Naive thymus-derived CD4-positive, alpha-beta T cell (primary cell): ENCODE results near the gene SLC8A3. TPM values are rescaled to one million over a fixed set of nuclear protein-coding genes. Genes with fewer than 3 reads are reported as not detected.

Experiments
- ATAC-seq: fragments of 150-1000 bp; cut with Tn5 transposase; 2 replicates; pipeline ENCODE4 v1.10.0; 2021; ENCODE audit warnings: mild to moderate bottlenecking, moderate library complexity
- CTCF ChIA-PET: fragments of 350-600 bp; sonication (Branson Sonifier 250); formaldehyde crosslinking; loops from one replicate; lab custom pipeline; 2021; ENCODE audit warnings: antibody characterized with exemption; lab: Charles Lee
- POLR2A ChIA-PET: fragments of 350-600 bp; sonication (Branson Sonifier 250); formaldehyde crosslinking; loops from one replicate; lab custom pipeline; 2021; ENCODE audit warnings: antibody characterized with exemption, inconsistent platforms; lab: Charles Lee
- DNase-seq, 9 donors: peaks; one replicate each; pipeline versions ENCODE4 v3.0.0 to v3.0.0-alpha.2; 2020 to 2022; ENCODE audit warnings: mixed read lengths in 1 of 9
- H3K27ac ChIP-seq: one replicate; pipeline ENCODE4 v1.7.0; 2013; ENCODE audit warnings: mild to moderate bottlenecking, low read depth, low read length, moderate library complexity
- H3K27me3 ChIP-seq, 2 donors: one replicate each; pipeline ENCODE4 v1.7.0; 2013; ENCODE audit warnings: low read length in 2 of 2, mild to moderate bottlenecking in 2 of 2, moderate library complexity in 2 of 2; ENCODE audit not compliant: control insufficient read depth in 2 of 2, insufficient read depth in 2 of 2
- H3K36me3 ChIP-seq, 3 experiments: 1 replicate in 2 of 3; 2 replicates in 1 of 3; pipeline ENCODE4 v1.7.0; 2013; ENCODE audit warnings: low read length in 3 of 3, mild to moderate bottlenecking in 3 of 3, moderate library complexity in 1 of 3; ENCODE audit not compliant: insufficient read depth in 3 of 3, control insufficient read depth in 2 of 3
- H3K4me1 ChIP-seq, 2 donors: one replicate each; pipeline ENCODE4 v1.7.0; 2013; ENCODE audit warnings: low read length in 2 of 2, mild to moderate bottlenecking in 2 of 2, moderate library complexity in 1 of 2; ENCODE audit not compliant: control insufficient read depth in 2 of 2, insufficient read depth in 2 of 2
- H3K4me3 ChIP-seq: 2 replicates; pipeline ENCODE4 v1.7.0; 2013; ENCODE audit warnings: mild to moderate bottlenecking, low read length
- H3K9me3 ChIP-seq, 3 experiments: 1 replicate in 2 of 3; 2 replicates in 1 of 3; pipeline ENCODE4 v1.7.0; 2013; ENCODE audit warnings: low read length in 3 of 3; ENCODE audit not compliant: control insufficient read depth in 2 of 3
- H3K27ac Mint-ChIP-seq, 9 donors: one replicate each; pipeline ENCODE4 v1.8.0; 2020 to 2022; ENCODE audit warnings: mixed read lengths in 9 of 9, mild to moderate bottlenecking in 8 of 9, moderate library complexity in 5 of 9, inconsistent platforms in 2 of 9
- H3K27me3 Mint-ChIP-seq, 5 donors: one replicate each; pipeline ENCODE4 v1.8.0; 2021 to 2022; ENCODE audit warnings: mixed read lengths in 5 of 5, mild to moderate bottlenecking in 1 of 5
- H3K36me3 Mint-ChIP-seq, 5 donors: one replicate each; pipeline ENCODE4 v1.8.0; 2020 to 2022; ENCODE audit warnings: mixed read lengths in 5 of 5, mild to moderate bottlenecking in 3 of 5, inconsistent platforms in 1 of 5
- H3K4me1 Mint-ChIP-seq, 7 donors: one replicate each; pipeline ENCODE4 v1.8.0; 2020 to 2022; ENCODE audit warnings: mixed read lengths in 7 of 7, mild to moderate bottlenecking in 3 of 7, inconsistent platforms in 1 of 7
- H3K4me3 Mint-ChIP-seq, 10 donors: one replicate each; pipeline ENCODE4 v1.8.0; 2020 to 2022; ENCODE audit warnings: mild to moderate bottlenecking in 10 of 10, mixed read lengths in 10 of 10, moderate library complexity in 6 of 10, inconsistent platforms in 2 of 10
- H3K9me3 Mint-ChIP-seq, 11 donors: one replicate each; pipeline ENCODE4 v1.8.0; 2020 to 2022; ENCODE audit warnings: mixed read lengths in 11 of 11, mild to moderate bottlenecking in 4 of 11, inconsistent platforms in 1 of 11, moderate library complexity in 1 of 11
- intact Hi-C, 2 donors: fragments of 100-400 bp; cut with micrococcal nuclease; formaldehyde crosslinking; loops; one replicate each; pipeline ENCODE4 v1.15.1; 2023
- polyA plus RNA-seq, 2 donors: library from polyadenylated mRNA; unstranded; fragments of 300-500 nt; fragmentation: Illumina TruSeq; gene quantifications; one replicate each; pipeline ENCODE4 v1.2.3, GENCODE V29; 2021
- total RNA-seq, 6 experiments: library from RNA in 5 of 6; stranded (reverse) in 5 of 6; gene quantifications; 1 replicate in 5 of 6; 2 replicates in 1 of 6; pipeline ENCODE4 v1.2.3 and lab custom pipeline; 2021 to 2026

Gene SLC8A3
- total and polyA plus RNA-seq, 7 experiments from 2014 or later: 0.13 to 0.47 (median 0.31) TPM; not detected in 4

DNA sequence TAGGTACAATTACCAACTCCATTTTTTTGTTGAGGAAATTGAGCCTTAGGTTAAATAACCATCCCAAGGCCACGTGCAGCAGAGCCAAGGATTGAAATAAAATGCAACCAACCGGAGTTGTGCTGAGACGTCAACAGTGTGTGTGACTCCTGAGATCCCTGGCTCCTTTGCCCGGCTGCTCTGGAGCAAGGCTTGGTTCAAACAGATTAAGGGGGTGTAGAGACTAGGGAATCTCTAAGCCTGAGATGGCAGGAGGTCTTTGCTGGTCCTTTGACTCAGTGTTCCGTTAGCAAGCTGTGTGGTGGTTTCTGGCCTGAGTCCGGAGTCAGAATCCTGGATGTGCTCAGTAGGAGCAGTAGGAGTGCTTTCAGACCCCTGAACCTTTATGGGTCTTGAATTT lies 1.4 kb upstream of the SLC8A3 start:
- Mint-ChIP-seq H3K27ac (no peak overlapping the region), H3K9me3 (peaks cover 0 to 12% (median 4%) of the 10 kb centered on the region in 11 donors), H3K27me3 (peaks cover 67 to 87% (median 76%) of the 10 kb centered on the region in 5 donors), H3K4me3 (peak overlapping the region in 4 of 10 donors; percentile 18 to 92 (median 61)), H3K36me3 (peaks cover 0 to 4% (median 0%) of the 10 kb centered on the region in 5 donors), H3K4me1 (peaks cover 15 to 30% (median 22%) of the 10 kb centered on the region in 7 donors)
- CTCF ChIA-PET: no interaction called here
- DNase-seq: no peak
- Histone ChIP-seq H3K4me3 (no peak overlapping the region), H3K36me3 (no peaks in the 10 kb centered on the region), H3K27ac (no peak overlapping the region), H3K9me3 (no peaks in the 10 kb centered on the region), H3K4me1 (peaks cover 3 to 12% of the 10 kb centered on the region in 2 donors), H3K27me3 (peaks cover 4 to 9% of the 10 kb centered on the region in 2 donors)
- intact Hi-C loops: no loop called here
- POLR2A ChIA-PET: no interaction called here
- no peak for ATAC-seq

GRCh38 chr14:70189456-70190077 lies 816 bp upstream of the SLC8A3 start:
- no peak for DNase-seq

DNA sequence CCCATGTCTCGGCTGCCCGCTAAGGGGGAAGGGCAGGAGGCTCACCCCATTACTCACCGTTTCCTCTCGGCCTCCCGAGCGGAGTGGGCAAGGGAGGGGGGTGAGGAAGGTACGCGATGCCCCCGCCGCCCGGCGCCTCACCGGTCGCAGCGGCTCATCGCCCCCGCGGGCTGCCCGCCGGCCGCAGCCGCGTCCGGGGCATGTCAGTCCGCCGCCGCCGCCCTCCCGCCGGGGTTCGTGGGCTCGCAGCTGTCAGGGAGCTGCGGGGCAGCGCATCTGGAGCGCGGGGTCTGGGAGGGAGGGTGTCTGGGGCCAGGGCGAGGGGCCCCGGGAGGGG lies 461 bp downstream of the SLC8A3 start:
- Histone ChIP-seq H3K36me3 (no peaks in the 10 kb centered on the region), H3K27ac (no peak overlapping the region), H3K27me3 (peaks cover 4 to 9% of the 10 kb centered on the region in 2 donors), H3K4me3 (peak overlapping the region; percentile 41), H3K4me1 (peaks cover 3 to 12% of the 10 kb centered on the region in 2 donors), H3K9me3 (no peaks in the 10 kb centered on the region)
- intact Hi-C loops: no loop called here
- ChIA-PET CTCF (no interaction called here), POLR2A (no interaction called here)
- peaks cover 0 to 4% (median 0%) of the 10 kb centered on the region in 5 donors for H3K36me3 Mint-ChIP-seq
- peaks cover 56 to 70% (median 64%) of the 10 kb centered on the region in 5 donors for H3K27me3 Mint-ChIP-seq
- peaks cover 15 to 30% (median 22%) of the 10 kb centered on the region in 7 donors for H3K4me1 Mint-ChIP-seq
- peak in 1 of 9 donors; percentile 43 for DNase-seq
- no peak overlapping the region for H3K27ac Mint-ChIP-seq
- peaks cover 0 to 3% (median 0%) of the 10 kb centered on the region in 11 donors for H3K9me3 Mint-ChIP-seq
- ATAC-seq: peak; percentile 40
- peak overlapping the region in 9 of 10 donors; percentile 57 to 92 (median 86) for H3K4me3 Mint-ChIP-seq

More at GRCh38 chr14:70189456-70190077, 816 bp upstream of the SLC8A3 start:
- Histone ChIP-seq H3K27me3 (peaks cover 4 to 9% of the 10 kb centered on the region in 2 donors), H3K4me3 (no peak overlapping the region), H3K9me3 (no peaks in the 10 kb centered on the region), H3K36me3 (no peaks in the 10 kb centered on the region), H3K27ac (no peak overlapping the region), H3K4me1 (peaks cover 3 to 12% of the 10 kb centered on the region in 2 donors)
- peaks cover 0 to 4% (median 0%) of the 10 kb centered on the region in 5 donors for H3K36me3 Mint-ChIP-seq
- ChIA-PET POLR2A (no interaction called here), CTCF (no interaction called here)
- ATAC-seq: no peak
- peaks cover 0 to 7% (median under 1%) of the 10 kb centered on the region in 11 donors for H3K9me3 Mint-ChIP-seq
- H3K27ac Mint-ChIP-seq: no peak overlapping the region
- peak overlapping the region in 9 of 10 donors; percentile 15 to 92 (median 60) for H3K4me3 Mint-ChIP-seq
- H3K27me3 Mint-ChIP-seq: peaks cover 64 to 82% (median 73%) of the 10 kb centered on the region in 5 donors
- peaks cover 15 to 30% (median 22%) of the 10 kb centered on the region in 7 donors for H3K4me1 Mint-ChIP-seq
- intact Hi-C loops: no loop called here

DNA sequence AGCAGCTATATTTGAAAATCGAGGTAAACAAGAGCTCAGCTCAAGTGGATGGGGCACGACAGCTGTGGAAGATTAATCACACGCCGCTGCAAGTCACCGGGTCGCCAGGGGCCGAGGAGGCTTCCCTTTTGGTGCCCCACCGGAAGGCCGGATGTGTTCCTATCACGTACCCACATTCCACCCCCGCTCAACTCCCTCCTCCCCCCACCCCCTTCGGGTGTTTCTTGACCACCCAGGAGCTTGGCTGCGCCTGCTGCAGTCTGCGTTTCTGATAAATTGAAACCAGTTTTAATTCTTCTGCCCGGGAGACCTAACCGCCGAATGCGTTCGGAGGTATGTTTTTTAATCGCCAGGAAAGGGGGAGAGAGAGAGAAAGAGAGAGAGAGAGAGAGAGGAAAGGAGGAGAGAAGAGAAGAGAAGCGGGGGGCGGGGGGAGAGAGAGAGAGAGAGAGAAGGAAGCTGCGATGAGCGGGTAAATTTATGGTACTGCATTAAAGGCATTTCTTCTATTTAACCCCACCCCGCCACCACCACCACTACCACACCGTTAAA lies 1.8 kb downstream of the SLC8A3 start:
- DNase-seq (no peak), ATAC-seq (peak; percentile 15)
- Mint-ChIP-seq H3K4me1 (peaks cover 15 to 30% (median 22%) of the 10 kb centered on the region in 7 donors), H3K4me3 (peak overlapping the region; percentile 57 to 92 (median 79)), H3K27ac (peak overlapping the region in 2 of 9 donors; percentile 39 to 48), H3K9me3 (peaks cover 0 to 3% (median 0%) of the 10 kb centered on the region in 11 donors), H3K27me3 (peaks cover 49 to 59% (median 56%) of the 10 kb centered on the region in 5 donors), H3K36me3 (peaks cover 0 to under 1% (median 0%) of the 10 kb centered on the region in 5 donors)
- Histone ChIP-seq H3K9me3 (no peaks in the 10 kb centered on the region), H3K36me3 (no peaks in the 10 kb centered on the region), H3K27ac (no peak overlapping the region), H3K27me3 (peaks cover under 1 to 9% of the 10 kb centered on the region in 2 donors), H3K4me3 (peak overlapping the region; percentile 41), H3K4me1 (peaks cover 3 to 12% of the 10 kb centered on the region in 2 donors)
- ChIA-PET CTCF (no interaction called here), POLR2A (no interaction called here)
- intact Hi-C loops: no loop called here

GRCh38 chr14:70183991-70184390 lies 4.8 kb downstream of the SLC8A3 start:
- no peak overlapping the region for H3K27ac ChIP-seq
- H3K4me1 ChIP-seq: peaks cover 3 to 6% of the 10 kb centered on the region in 2 donors
- no peak overlapping the region for H3K4me3 ChIP-seq
- CTCF ChIA-PET: no interaction called here
- Mint-ChIP-seq H3K27me3 (peaks cover 21 to 39% (median 29%) of the 10 kb centered on the region in 5 donors), H3K36me3 (no peaks in the 10 kb centered on the region), H3K4me1 (peaks cover 10 to 21% (median 15%) of the 10 kb centered on the region in 7 donors), H3K4me3 (no peak overlapping the region), H3K9me3 (peaks cover 0 to 4% (median 0%) of the 10 kb centered on the region in 11 donors), H3K27ac (no peak overlapping the region)
- H3K27me3 ChIP-seq: no peaks in the 10 kb centered on the region
- H3K9me3 ChIP-seq: no peaks in the 10 kb centered on the region
- H3K36me3 ChIP-seq: no peaks in the 10 kb centered on the region
- POLR2A ChIA-PET: no interaction called here
- intact Hi-C loops: no loop called here
- ATAC-seq: no peak
- DNase-seq: no peak

GRCh38 chr14:70181276-70181675 lies 7.5 kb downstream of the SLC8A3 start:
- Histone ChIP-seq H3K27ac (no peak overlapping the region), H3K4me3 (no peak overlapping the region), H3K36me3 (no peaks in the 10 kb centered on the region), H3K4me1 (no peaks in the 10 kb centered on the region), H3K9me3 (no peaks in the 10 kb centered on the region), H3K27me3 (no peaks in the 10 kb centered on the region)
- ChIA-PET CTCF (no interaction called here), POLR2A (no interaction called here)
- intact Hi-C loops: no loop called here
- Mint-ChIP-seq H3K4me1 (no peaks in the 10 kb centered on the region), H3K36me3 (no peaks in the 10 kb centered on the region), H3K27me3 (peaks cover 14 to 37% (median 25%) of the 10 kb centered on the region in 5 donors), H3K9me3 (peaks cover 0 to 3% (median 0%) of the 10 kb centered on the region in 11 donors), H3K4me3 (no peak overlapping the region), H3K27ac (no peak overlapping the region)
- no peak for ATAC-seq
- DNase-seq: no peak
